OCI-LY7 (cell line): ENCODE results near the gene UBR2. TPM values are rescaled to one million over a fixed set of nuclear protein-coding genes. Genes with fewer than 3 reads are reported as not detected.
A peak's percentile ranks its signal among the peaks of the same experiment; 100 is the strongest.

Experiments
- Bru-seq: library from RNA; stranded (reverse); fragments of 400-500 nt; gene quantifications from one replicate; lab custom pipeline; 2021; lab: Mats Ljungman, UMichigan
- BruChase-seq, 2 experiments: library from RNA; stranded (reverse); fragments of 400-500 nt; gene quantifications; one replicate each; lab custom pipeline; 2021; lab: Mats Ljungman, UMichigan
- BruUV-seq: library from RNA; stranded (reverse); fragments of 400-500 nt; replicated peaks from 2 replicates; lab custom pipeline; 2021; lab: Mats Ljungman, UMichigan
- CTCF ChIA-PET: fragments of 300-600 bp; sonication (Branson Sonifier 250); formaldehyde crosslinking; loops from one replicate; lab custom pipeline; 2022; ENCODE audit warnings: antibody characterized with exemption; ENCODE audit not compliant: unreplicated experiment; lab: Charles Lee
- POLR2A ChIA-PET: fragments of 300-600 bp; sonication (Branson Sonifier 250); formaldehyde crosslinking; loops from one replicate; lab custom pipeline; 2022; ENCODE audit warnings: antibody characterized with exemption; lab: Charles Lee
- DNase-seq: peaks from one replicate; pipeline ENCODE4 v3.0.0-alpha.2; 2015; ENCODE audit warnings: low spot score
- H2AFZ ChIP-seq: fragments of 200-600 bp; sonication (generic), shearing (Covaris generic); 2 replicates; pipeline ENCODE4 v1.6.1; 2014; ENCODE audit warnings: mild to moderate bottlenecking, antibody characterized with exemption, low read length, moderate library complexity
- H3K27ac ChIP-seq: fragments of 200-600 bp; sonication (generic); 2 replicates; pipeline ENCODE4 v1.5.1; 2014; ENCODE audit warnings: mixed run types, low read depth, mild to moderate bottlenecking, moderate library complexity, low read length, inconsistent platforms; ENCODE audit not compliant: poor library complexity, severe bottlenecking
- H3K36me3 ChIP-seq: fragments of 200-600 bp; sonication (generic); 2 replicates; pipeline ENCODE4 v1.6.1; 2014; ENCODE audit warnings: mild to moderate bottlenecking, antibody characterized with exemption, low read length, moderate library complexity, mixed read lengths; ENCODE audit not compliant: insufficient read depth
- H3K4me1 ChIP-seq: fragments of 200-600 bp; sonication (generic); 2 replicates; pipeline ENCODE4 v1.5.1; 2014; ENCODE audit warnings: mild to moderate bottlenecking, low read length; ENCODE audit not compliant: insufficient read depth, poor library complexity, severe bottlenecking
- H3K4me2 ChIP-seq: fragments of 200-600 bp; sonication (generic); 2 replicates; pipeline ENCODE4 v1.6.1; 2014; ENCODE audit warnings: mild to moderate bottlenecking, low read length
- H3K4me3 ChIP-seq: fragments of 200-600 bp; sonication (generic); 2 replicates; pipeline ENCODE4 v1.5.1; 2014; ENCODE audit warnings: mild to moderate bottlenecking, low read depth, low read length; ENCODE audit not compliant: poor library complexity, severe bottlenecking
- H3K79me2 ChIP-seq: fragments of 200-600 bp; sonication (generic); 2 replicates; pipeline ENCODE4 v1.6.1; 2016; ENCODE audit warnings: low read depth, mild to moderate bottlenecking, low read length, moderate library complexity, mixed read lengths; ENCODE audit not compliant: insufficient read depth
- H3K9me2 ChIP-seq: fragments of 200-600 bp; sonication (generic); 2 replicates; pipeline ENCODE4 v1.6.1; 2016; ENCODE audit warnings: mild to moderate bottlenecking, low read length, mixed read lengths; ENCODE audit not compliant: insufficient read depth
- H3K9me3 ChIP-seq: fragments of 200-600 bp; sonication (generic); 2 replicates; pipeline ENCODE4 v1.6.1; 2014; ENCODE audit warnings: mild to moderate bottlenecking, mixed run types, low read length, mixed read lengths
- H4K20me1 ChIP-seq: fragments of 200-600 bp; sonication (generic); 2 replicates; pipeline ENCODE4 v1.6.1; 2014; ENCODE audit warnings: mild to moderate bottlenecking, antibody characterized with exemption, low read length, moderate library complexity, mixed read lengths; ENCODE audit not compliant: insufficient read depth
- EZH2phosphoT487 ChIP-seq: fragments of 200-600 bp; sonication (generic); IDR thresholded peaks from 2 replicates; pipeline ENCODE4 v1.6.1; 2018; ENCODE audit warnings: low read depth, borderline replicate concordance, mild to moderate bottlenecking, mixed run types, antibody characterized with exemption, low read length, moderate library complexity, mixed read lengths
- intact Hi-C: fragments of 100-400 bp; cut with micrococcal nuclease; formaldehyde crosslinking; loops from one replicate; pipeline ENCODE4 v1.10.0; 2022; ENCODE audit not compliant: unreplicated experiment
- long read RNA-seq: library from polyadenylated mRNA; stranded (forward); transcript quantifications from one replicate; pipeline ENCODE4 v2.0.0, GENCODE V29; 2022
- total RNA-seq, 2 experiments: library from RNA; depleted of rRNA in 1 of 2; stranded (reverse); fragments of >200 nt in 1 of 2; shearing (Covaris generic) in 1 of 2; gene quantifications; 2 replicates each; pipeline ENCODE4 v1.2.3, GENCODE V29; 2014 to 2022
- TF ChIP-seq, protein P1 (sequence below): fragments of 200-600 bp; sonication (generic); conservative IDR thresholded peaks from 2 replicates; pipeline ENCODE4 v1.5.1; 2014; ENCODE audit warnings: mild to moderate bottlenecking, antibody characterized with exemption, low read length, moderate library complexity, mixed read lengths

The UBR2 gene
- total RNA-seq (2014; rRNA removed; shearing (Covaris generic)) (16.6 and 17.1 TPM in 2 replicates), total RNA-seq (2022) (23.8 and 26.7 TPM in 2 replicates), Bru-seq, nascent RNA (percentile 81 among the genes with signal in this experiment), BruChase-seq, experiment 1, labeled RNA remaining after a 6-hour chase (percentile 76 among the genes with signal in this experiment), BruChase-seq, experiment 2, labeled RNA remaining after a 2-hour chase (percentile 77 among the genes with signal in this experiment)
- long read RNA-seq, full-length matches to known transcripts: 1 of 34 reads
- long read RNA-seq, partial matches to known transcripts: 12 of 34 reads
- long read RNA-seq, other reads (novel, unspliced or antisense): 21 of 34 reads

- Histone ChIP-seq H2AFZ (peak within 1 kb of the TSS; percentile 88), H3K79me2 (peaks cover 48% of the 10 kb centered on the region), H3K9me3 (peaks cover 3% of the 10 kb centered on the region; the same call in 1 of the 2 replicates), H3K36me3 (peaks cover 19% of the 10 kb centered on the region), H3K4me1 (peaks cover 20% of the 10 kb centered on the region), H3K9me2 (no peaks in the 10 kb centered on the region), H4K20me1 (peaks cover 7% of the 10 kb centered on the region; the same call in 1 of the 2 replicates), H3K27ac (peak within 1 kb of the TSS; percentile 54), H3K4me3 (peak within 1 kb of the TSS; percentile 88), H3K4me2 (peak within 1 kb of the TSS; percentile 96)
- POLR2A ChIA-PET: interaction anchor here (0.6 to 1.3 kb wide), 6 partner anchors 9 to 668 kb away, joined by 3 to 7 read pairs (median 4); partner anchors contain the start of gene RPL7L1
- peak; percentile 99 for DNase-seq
- TF ChIP-seq EZH2phosphoT487: no peak
- TF ChIP-seq, protein P1, sequence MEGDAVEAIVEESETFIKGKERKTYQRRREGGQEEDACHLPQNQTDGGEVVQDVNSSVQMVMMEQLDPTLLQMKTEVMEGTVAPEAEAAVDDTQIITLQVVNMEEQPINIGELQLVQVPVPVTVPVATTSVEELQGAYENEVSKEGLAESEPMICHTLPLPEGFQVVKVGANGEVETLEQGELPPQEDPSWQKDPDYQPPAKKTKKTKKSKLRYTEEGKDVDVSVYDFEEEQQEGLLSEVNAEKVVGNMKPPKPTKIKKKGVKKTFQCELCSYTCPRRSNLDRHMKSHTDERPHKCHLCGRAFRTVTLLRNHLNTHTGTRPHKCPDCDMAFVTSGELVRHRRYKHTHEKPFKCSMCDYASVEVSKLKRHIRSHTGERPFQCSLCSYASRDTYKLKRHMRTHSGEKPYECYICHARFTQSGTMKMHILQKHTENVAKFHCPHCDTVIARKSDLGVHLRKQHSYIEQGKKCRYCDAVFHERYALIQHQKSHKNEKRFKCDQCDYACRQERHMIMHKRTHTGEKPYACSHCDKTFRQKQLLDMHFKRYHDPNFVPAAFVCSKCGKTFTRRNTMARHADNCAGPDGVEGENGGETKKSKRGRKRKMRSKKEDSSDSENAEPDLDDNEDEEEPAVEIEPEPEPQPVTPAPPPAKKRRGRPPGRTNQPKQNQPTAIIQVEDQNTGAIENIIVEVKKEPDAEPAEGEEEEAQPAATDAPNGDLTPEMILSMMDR: peak; percentile 75
- intact Hi-C loops: loop anchor here (5.0 to 10.0 kb wide), 3 partner anchors 313 to 611 kb away; partner anchors contain the start of genes RPL7L1 and SRF
- CTCF ChIA-PET: interaction anchor here (0.7 to 1.6 kb wide), 2 partner anchors 12 to 16 kb away, joined by 3 to 8 read pairs; no protein-coding TSS in a partner anchor
- no TSS peak for BruUV-seq
These were observed at the start of gene UBR2 for GRCh38 chr6:42563697-42564505. UBR2 (plus strand) TSS chr6:42564029; CDS start chr6:42564320, 291 bp downstream.

- Histone ChIP-seq H3K27ac (no peak overlapping the region), H4K20me1 (no peaks in the 10 kb centered on the region), H3K9me3 (no peaks in the 10 kb centered on the region), H3K4me1 (no peaks in the 10 kb centered on the region), H3K79me2 (no peaks in the 10 kb centered on the region), H3K36me3 (no peaks in the 10 kb centered on the region), H3K9me2 (no peaks in the 10 kb centered on the region), H2AFZ (no peak overlapping the region), H3K4me2 (no peak overlapping the region), H3K4me3 (no peak overlapping the region)
- intact Hi-C loops: no loop called here
- no peak for TF ChIP-seq EZH2phosphoT487
- TF ChIP-seq, protein P1: no peak
- ChIA-PET POLR2A (no interaction called here), CTCF (no interaction called here)
- no TSS peak for BruUV-seq
- no peak for DNase-seq
These were observed 49.1 kb upstream of the UBR2 start for GRCh38 chr6:42514745-42515144.
